SIG-M5 treated with dmso at 0.1 percent for 504 hours (cell line): ENCODE data around the gene SLC17A7.
"Not testable (repeated sequence)": the region's sequence is repeated elsewhere in the genome, so short reads cannot be mapped to it uniquely, and the experiment has no call there.

Source experiments
- DNase-seq: peaks from one replicate; lab custom pipeline; 2025; ENCODE audit not compliant: unreplicated experiment; lab: John Stamatoyannopoulos, UW

The SLC17A7 gene

DNA sequence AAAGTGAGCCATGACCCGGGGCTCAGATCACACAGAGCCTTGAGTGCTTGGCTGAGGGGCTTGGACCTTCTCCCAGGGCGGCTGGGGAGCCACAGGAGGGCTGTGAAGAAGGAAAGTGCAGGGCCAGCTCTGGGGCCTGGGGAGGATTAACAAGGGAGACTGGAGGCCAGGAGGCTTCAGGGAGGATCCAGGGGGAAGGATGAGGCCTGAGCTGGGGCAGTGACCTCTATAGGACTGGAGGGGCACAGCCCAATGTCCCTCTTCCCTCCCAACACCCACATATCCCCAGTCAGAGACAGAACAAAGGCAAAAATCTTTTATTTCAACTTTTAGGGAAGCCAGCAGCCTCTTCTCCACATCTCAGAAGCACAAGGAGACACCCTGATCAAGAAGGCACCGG is 4.7 kb upstream of the SLC17A7 start:
- DNase-seq = no peak

DNA sequence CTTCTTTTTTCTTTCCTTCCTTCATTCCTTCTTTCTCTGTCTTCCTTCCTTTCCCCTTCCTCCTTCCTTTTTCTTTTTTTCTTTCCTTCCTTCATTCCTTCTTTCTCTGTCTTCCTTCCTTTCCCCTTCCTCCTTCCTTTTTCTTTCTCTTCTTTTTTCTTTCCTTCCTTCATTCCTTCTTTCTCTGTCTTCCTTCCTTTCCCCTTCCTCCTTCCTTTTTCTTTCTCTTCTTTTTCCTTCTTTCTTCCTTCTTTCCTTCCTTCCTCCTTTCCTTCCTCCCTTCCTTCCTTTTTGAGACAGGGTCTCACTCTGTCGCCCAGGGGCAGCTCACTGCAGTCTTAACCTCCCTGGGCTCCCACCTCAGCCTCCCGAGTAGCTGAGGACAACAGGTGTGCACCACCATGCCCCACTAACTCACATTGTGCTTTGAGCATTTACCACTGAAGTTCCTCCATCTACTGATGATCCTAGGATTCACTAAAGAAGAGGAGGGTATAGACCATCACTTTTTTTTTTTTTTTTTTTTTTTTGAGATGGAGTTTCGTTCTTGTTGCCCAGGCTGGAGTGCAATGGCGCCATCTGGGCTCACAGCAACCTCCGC is 2.9 kb upstream of the SLC17A7 start:
- DNase-seq = not testable (repeated sequence)

DNA sequence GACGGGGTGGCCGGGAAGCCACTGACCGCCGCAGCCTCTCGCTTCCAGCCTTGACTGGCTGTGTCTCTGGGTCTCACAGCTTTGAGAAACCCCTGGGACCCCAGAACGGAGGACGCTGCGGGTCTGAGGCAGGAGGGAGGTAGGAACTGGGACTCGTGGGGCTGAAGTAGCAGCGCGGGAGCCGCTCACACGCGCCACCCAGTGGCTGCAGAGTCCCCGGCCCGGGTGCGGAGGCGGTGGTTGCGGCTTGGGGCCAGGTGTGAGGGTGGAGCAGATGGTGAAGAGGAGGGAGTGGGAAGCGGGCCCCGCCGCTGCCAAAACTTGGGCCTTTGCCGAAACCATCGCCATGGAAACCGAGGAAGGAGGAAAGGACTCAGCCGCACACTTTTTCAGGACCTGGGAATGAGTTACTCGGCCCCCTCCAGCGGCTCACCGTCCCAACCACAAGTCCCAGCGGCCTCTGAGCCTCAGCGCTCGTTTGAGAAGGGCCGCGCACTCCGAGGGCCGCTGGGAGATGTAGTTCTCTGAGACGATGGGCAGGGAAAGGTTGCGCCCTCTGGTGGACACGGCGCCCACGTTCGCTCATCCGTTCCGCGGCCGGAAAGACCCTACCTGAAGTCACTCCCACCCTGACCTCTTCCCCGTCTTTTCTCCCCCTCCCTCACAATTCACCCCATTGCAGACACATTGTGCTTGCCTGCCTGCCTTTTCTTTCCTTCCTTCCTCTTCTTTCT is 2.2 kb upstream of the SLC17A7 start:
- peak; percentile 93 for DNase-seq

- DNase-seq = peak; percentile 58
These were observed 1.5 kb upstream of the SLC17A7 start for GRCh38 chr19:49442771-49443365.

- no peak for DNase-seq
These were observed 1.0 kb upstream of the SLC17A7 start for GRCh38 chr19:49442354-49442753.

GRCh38 chr19:49441960-49442350 is 628 bp upstream of the SLC17A7 start:
- no peak for DNase-seq

- no peak for DNase-seq
These were observed 703 bp downstream of the SLC17A7 start for GRCh38 chr19:49440439-49441209.

DNA sequence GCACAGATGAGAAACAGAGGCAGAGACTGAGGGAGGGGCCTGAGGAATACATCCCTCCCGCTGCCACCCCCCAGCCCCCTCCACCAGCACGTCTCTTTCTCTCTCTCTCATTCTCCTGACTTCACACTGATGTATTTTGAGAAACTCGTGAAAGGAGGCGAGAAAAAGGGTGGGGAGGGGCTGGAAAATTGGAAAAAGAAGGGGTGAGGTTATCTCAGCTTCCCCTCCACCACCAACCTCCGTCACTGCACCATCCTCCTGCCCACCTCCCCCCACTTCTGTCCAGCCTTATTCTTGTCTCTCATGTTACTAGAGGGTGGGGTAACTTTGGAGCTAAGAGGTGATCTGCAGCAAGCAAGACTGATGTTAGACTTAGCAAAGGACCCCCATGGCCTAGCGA is 1.5 kb downstream of the SLC17A7 start:
- DNase-seq = no peak

DNA sequence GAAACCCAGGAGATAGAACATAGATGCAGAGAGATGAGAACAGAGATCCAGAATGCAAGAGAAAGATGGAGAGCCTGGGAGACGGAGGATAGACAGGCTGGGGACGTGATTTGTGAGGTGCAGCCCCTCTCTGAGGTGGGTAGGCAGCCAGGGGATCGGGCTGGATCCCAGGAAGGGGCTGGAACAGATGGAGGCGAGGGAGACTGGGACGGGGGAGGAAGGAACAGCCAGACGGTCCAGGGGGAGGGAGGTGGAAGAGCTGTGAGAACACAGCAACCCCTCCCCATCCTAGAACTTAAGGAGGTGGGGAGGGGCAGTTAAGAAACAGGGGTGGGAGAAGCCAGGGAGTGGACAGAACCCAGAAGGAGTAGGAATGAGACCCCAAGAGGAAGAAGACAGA is 3.1 kb downstream of the SLC17A7 start:
- DNase-seq = no peak

- no peak for DNase-seq
These were observed 4.1 kb downstream of the SLC17A7 start for GRCh38 chr19:49437231-49437630.

- no peak for DNase-seq
These were observed 4.8 kb downstream of the SLC17A7 start for GRCh38 chr19:49436381-49437017.

DNA sequence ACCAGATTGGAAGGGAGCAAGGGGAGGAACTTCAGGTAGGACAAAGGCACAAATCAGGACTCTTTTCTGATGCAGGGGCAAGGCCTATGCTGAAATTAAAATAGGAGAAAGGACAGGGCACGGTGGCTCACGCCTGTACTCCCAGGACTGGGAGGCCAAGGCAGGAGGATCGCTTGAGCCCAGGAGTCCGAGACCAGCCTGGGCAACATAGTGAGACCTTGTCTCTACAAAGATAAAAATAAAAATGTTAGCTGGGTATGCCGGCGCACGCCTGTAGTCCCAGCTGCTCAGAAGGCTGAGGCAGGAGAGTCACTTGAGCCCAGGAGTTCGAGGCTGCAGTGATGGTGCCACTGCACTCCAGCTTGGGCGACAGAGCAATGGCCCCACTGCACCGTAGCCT is 5.7 kb downstream of the SLC17A7 start:
- no peak for DNase-seq

- no peak for DNase-seq
These were observed 6.3 kb downstream of the SLC17A7 start for GRCh38 chr19:49434907-49435583.

GRCh38 chr19:49433240-49433901 is 8.0 kb downstream of the SLC17A7 start:
- no peak for DNase-seq

- no peak for DNase-seq
These were observed 8.9 kb downstream of the SLC17A7 start for GRCh38 chr19:49432141-49433073.

- DNase-seq = no peak
These were observed 10.0 kb downstream of the SLC17A7 start for GRCh38 chr19:49431330-49431749.

- no peak for DNase-seq
These were observed 10.5 kb downstream of the SLC17A7 start for GRCh38 chr19:49430678-49431329.

GRCh38 chr19:49430172-49430677 is 11.1 kb downstream of the SLC17A7 start:
- DNase-seq = no peak
